Natural killer cell (primary cell): Measurements from ENCODE around the gene KLHL22. TPM values are rescaled to one million over a fixed set of nuclear protein-coding genes. Genes with fewer than 3 reads are reported as not detected.

ENCODE experiments used
- ATAC-seq, 3 donors: fragments of 150-1000 bp in 2 of 3; fragments of 200-7000 bp in 1 of 3; cut with Tn5 transposase; 1 replicate in 1 of 3; 2 replicates in 2 of 3; pipeline ENCODE4 v1.10.0; 2021; ENCODE audit warnings: mild to moderate bottlenecking in 2 of 3, moderate library complexity in 2 of 3
- DNase-seq, 2 donors: peaks; one replicate each; pipeline versions ENCODE4 v3.0.0 to v3.0.0-alpha.2; 2013 to 2021; ENCODE audit warnings: mixed read lengths in 1 of 2
- H3K27ac ChIP-seq: one replicate; pipeline ENCODE4 v1.5.1; 2013; ENCODE audit warnings: mild to moderate bottlenecking, low read length
- H3K27me3 ChIP-seq: one replicate; pipeline ENCODE4 v1.6.1; 2013; ENCODE audit warnings: low read length; ENCODE audit not compliant: control insufficient read depth, insufficient read depth
- H3K36me3 ChIP-seq: one replicate; pipeline ENCODE4 v1.6.1; 2013; ENCODE audit warnings: low read length; ENCODE audit not compliant: control insufficient read depth, insufficient read depth
- H3K4me1 ChIP-seq: one replicate; pipeline ENCODE4 v1.6.1; 2013; ENCODE audit warnings: low read length; ENCODE audit not compliant: control insufficient read depth, insufficient read depth
- H3K4me3 ChIP-seq: one replicate; pipeline ENCODE4 v1.5.1; 2013; ENCODE audit warnings: low read length
- H3K9me3 ChIP-seq: one replicate; pipeline ENCODE4 v1.6.1; 2013; ENCODE audit warnings: low read length; ENCODE audit not compliant: control insufficient read depth, insufficient read depth
- H3K27ac Mint-ChIP-seq, 2 donors: one replicate each; pipeline ENCODE4 v1.8.0; 2022; ENCODE audit warnings: mild to moderate bottlenecking in 2 of 2, mixed read lengths in 2 of 2, moderate library complexity in 1 of 2
- H3K27me3 Mint-ChIP-seq, 2 donors: one replicate each; pipeline ENCODE4 v1.8.0; 2022; ENCODE audit warnings: low read depth in 2 of 2, mixed read lengths in 2 of 2
- H3K36me3 Mint-ChIP-seq: one replicate; pipeline ENCODE4 v1.8.0; 2022; ENCODE audit warnings: mixed read lengths
- H3K4me1 Mint-ChIP-seq, 2 donors: one replicate each; pipeline ENCODE4 v1.8.0; 2022; ENCODE audit warnings: mixed read lengths in 2 of 2
- H3K4me3 Mint-ChIP-seq: one replicate; pipeline ENCODE4 v1.8.0; 2022; ENCODE audit warnings: mild to moderate bottlenecking, moderate library complexity, mixed read lengths
- H3K9me3 Mint-ChIP-seq, 2 donors: one replicate each; pipeline ENCODE4 v1.8.0; 2022; ENCODE audit warnings: mixed read lengths in 2 of 2
- WGBS: methylation state at CpG from one replicate; pipeline ENCODE4 v1.1.7; 2013; ENCODE audit warnings: missing lambda C conversion rate; ENCODE audit not compliant: insufficient coverage; 5-methylcytosine and 5-hydroxymethylcytosine counted together
- intact Hi-C: fragments of 100-400 bp; cut with micrococcal nuclease; formaldehyde crosslinking; loops from one replicate; pipeline ENCODE4 v1.14.2; 2022
- total RNA-seq, 4 donors: library from RNA; stranded (reverse); fragments of 120-200 nt in 1 of 4; gene quantifications; one replicate each; pipeline versions ENCODE4 v1.2.3 to v1.2.4, GENCODE V29; 2013 to 2022
- TF ChIP-seq, protein P1 (sequence below): fragments of 200-600 bp; IDR thresholded peaks from one replicate; pipeline ENCODE4 v1.8.0; 2022; ENCODE audit warnings: antibody characterized with exemption

The KLHL22 gene
- total RNA-seq, 3 donors from 2014 or later (not counting 1 experiment from before 2014, with no cell fraction given) = 26.5 to 53.0 (median 31.0) TPM

DNA sequence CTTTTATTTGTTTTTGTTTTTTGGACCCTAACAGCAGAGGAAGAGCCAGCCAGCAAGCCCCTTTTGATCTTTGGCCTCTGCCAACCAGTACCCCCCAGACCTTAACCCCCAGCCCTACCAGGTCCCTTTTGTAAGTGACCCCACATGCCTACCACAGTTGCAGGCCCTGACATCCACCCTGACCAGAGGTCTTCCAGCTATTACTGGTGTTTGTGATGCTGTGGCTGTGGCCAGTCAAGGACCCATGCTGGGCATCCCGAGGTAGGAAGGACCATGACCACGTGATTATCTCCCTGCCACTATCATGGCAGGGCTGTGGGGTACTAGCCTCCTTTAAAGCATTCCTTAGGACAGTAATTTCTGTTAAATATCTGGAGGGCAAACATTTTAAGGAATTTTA, 20.8 kb upstream of the KLHL22 start:
- H3K36me3 ChIP-seq = peaks cover 35% of the 10 kb centered on the region
- H3K27ac ChIP-seq = no peak overlapping the region
- no peaks in the 10 kb centered on the region for H3K9me3 Mint-ChIP-seq
- ATAC-seq (no peak), DNase-seq (no peak)
- H3K27me3 ChIP-seq = no peaks in the 10 kb centered on the region
- H3K27me3 Mint-ChIP-seq = no peaks in the 10 kb centered on the region
- TF ChIP-seq, protein P1, sequence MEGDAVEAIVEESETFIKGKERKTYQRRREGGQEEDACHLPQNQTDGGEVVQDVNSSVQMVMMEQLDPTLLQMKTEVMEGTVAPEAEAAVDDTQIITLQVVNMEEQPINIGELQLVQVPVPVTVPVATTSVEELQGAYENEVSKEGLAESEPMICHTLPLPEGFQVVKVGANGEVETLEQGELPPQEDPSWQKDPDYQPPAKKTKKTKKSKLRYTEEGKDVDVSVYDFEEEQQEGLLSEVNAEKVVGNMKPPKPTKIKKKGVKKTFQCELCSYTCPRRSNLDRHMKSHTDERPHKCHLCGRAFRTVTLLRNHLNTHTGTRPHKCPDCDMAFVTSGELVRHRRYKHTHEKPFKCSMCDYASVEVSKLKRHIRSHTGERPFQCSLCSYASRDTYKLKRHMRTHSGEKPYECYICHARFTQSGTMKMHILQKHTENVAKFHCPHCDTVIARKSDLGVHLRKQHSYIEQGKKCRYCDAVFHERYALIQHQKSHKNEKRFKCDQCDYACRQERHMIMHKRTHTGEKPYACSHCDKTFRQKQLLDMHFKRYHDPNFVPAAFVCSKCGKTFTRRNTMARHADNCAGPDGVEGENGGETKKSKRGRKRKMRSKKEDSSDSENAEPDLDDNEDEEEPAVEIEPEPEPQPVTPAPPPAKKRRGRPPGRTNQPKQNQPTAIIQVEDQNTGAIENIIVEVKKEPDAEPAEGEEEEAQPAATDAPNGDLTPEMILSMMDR = no peak
- WGBS = 67% methylated on average over 2 of the region's 2 CpGs
- intact Hi-C loops = no loop called here
- H3K36me3 Mint-ChIP-seq = peaks cover 8% of the 10 kb centered on the region
- peaks cover 71 to 75% of the 10 kb centered on the region in 2 donors for H3K4me1 Mint-ChIP-seq
- peak overlapping the region in 1 of 2 donors; percentile 89 for H3K27ac Mint-ChIP-seq
- H3K4me3 Mint-ChIP-seq = no peak overlapping the region
- peaks cover 54% of the 10 kb centered on the region for H3K4me1 ChIP-seq
- no peak overlapping the region for H3K4me3 ChIP-seq
- no peaks in the 10 kb centered on the region for H3K9me3 ChIP-seq

DNA sequence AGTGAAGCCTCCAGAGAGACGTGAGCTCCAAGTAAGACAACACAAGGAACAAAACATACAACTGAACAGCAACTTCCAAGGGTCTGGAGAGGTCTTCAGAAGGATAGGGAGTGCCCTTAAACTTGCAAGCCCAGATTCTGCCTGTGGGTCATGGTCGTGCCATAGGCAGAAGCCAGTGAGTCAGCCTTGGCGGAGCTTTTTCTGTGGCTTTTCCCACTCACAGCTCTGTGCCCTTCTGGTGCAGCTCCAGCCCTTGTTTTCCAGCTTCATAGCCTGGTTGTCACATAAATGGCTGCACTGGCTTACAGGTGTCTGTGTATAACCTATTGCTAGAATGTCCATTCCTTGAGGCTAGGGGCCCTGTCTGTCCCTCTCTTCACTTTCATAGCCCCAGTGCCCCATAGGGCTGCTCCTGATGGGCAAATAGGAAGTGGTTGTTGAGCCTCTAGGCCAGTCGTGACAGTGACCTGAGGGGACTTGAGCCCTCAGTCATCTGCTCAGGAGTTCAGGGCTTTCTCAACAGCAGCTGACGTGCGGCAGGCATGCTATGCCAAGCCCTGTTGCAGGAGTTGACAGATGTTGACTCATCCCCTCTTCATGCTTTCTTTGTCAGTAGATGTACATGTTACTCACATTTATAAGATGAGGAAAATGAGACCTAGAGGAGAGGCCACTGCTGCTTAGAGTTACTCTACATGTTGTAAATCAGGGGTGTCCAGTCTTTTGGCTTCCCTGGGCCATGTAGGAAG, 19.2 kb upstream of the KLHL22 start:
- Mint-ChIP-seq H3K27me3 (no peaks in the 10 kb centered on the region), H3K4me3 (peak overlapping the region; percentile 10), H3K27ac (peak overlapping the region; percentile 95 to 98), H3K36me3 (peaks cover under 1% of the 10 kb centered on the region), H3K9me3 (no peaks in the 10 kb centered on the region), H3K4me1 (peaks cover 77 to 80% of the 10 kb centered on the region in 2 donors)
- DNase-seq = no peak
- no peaks in the 10 kb centered on the region for H3K9me3 ChIP-seq
- TF ChIP-seq, protein P1 = no peak
- WGBS = 73% methylated on average over 6 of the region's 6 CpGs
- H3K4me1 ChIP-seq = peaks cover 62% of the 10 kb centered on the region
- H3K27me3 ChIP-seq = no peaks in the 10 kb centered on the region
- peak in 1 of 3 donors; percentile 27 for ATAC-seq
- intact Hi-C loops = loop anchor here (5.0 kb wide), 1 partner anchor 32 kb away; no protein-coding TSS in a partner anchor
- H3K36me3 ChIP-seq = peaks cover 28% of the 10 kb centered on the region
- no peak overlapping the region for H3K4me3 ChIP-seq
- H3K27ac ChIP-seq = no peak overlapping the region

DNA sequence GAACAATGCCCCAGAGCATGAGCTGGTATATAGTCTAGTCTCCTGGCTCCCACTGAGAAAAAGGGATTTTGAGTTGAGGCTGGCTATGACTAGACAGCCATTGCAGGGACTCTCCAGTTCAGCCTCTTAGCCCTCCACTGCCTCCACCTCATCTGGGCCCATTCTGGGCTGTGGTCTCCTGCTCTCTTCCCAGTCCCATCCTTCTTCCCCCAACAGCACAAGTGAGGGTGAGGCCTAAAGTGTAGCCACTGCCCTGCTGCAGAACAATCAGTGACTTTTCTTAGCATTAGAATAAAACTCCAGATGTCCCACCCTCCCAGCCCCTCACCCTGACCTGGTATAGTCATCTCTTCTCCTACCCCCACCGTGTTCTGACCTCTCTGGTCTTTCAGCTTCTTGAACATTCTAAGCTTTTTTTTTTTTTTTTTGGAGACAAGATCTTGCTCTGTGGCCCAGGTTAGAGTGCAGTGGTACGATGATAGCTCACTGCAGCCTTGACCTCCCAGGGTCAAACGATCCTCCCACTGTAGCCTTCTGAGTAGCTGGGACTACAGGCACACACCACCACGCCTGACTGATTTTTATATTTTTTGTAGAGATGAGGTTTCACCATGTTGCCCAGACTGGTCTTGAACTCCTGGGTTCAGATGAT, 16.1 kb upstream of the KLHL22 start:
- Mint-ChIP-seq H3K4me3 (peak overlapping the region; percentile 18), H3K27me3 (no peaks in the 10 kb centered on the region), H3K36me3 (no peaks in the 10 kb centered on the region), H3K9me3 (no peaks in the 10 kb centered on the region), H3K27ac (peak overlapping the region; percentile 95 to 98), H3K4me1 (peaks cover 75 to 78% of the 10 kb centered on the region in 2 donors)
- TF ChIP-seq, protein P1 = no peak
- Histone ChIP-seq H3K4me1 (peaks cover 61% of the 10 kb centered on the region), H3K27me3 (no peaks in the 10 kb centered on the region), H3K9me3 (no peaks in the 10 kb centered on the region), H3K4me3 (no peak overlapping the region), H3K36me3 (peaks cover 18% of the 10 kb centered on the region), H3K27ac (peak overlapping the region; percentile 9)
- intact Hi-C loops = loop anchor here (5.0 kb wide), 1 partner anchor 36 kb away; no protein-coding TSS in a partner anchor
- ATAC-seq (no peak), DNase-seq (no peak)
- WGBS = 72% methylated on average over 3 of the region's 4 CpGs
